Endothelial cell of umbilical vein (primary cell): Measurements from ENCODE around the gene EFCAB10. TPM values are rescaled to one million over a fixed set of nuclear protein-coding genes. Genes with fewer than 3 reads are reported as not detected.

Experiments
- BruUV-seq: library from RNA; stranded (reverse); fragments of 400-500 nt; replicated peaks from 2 replicates; lab custom pipeline; 2021; lab: Mats Ljungman, UMichigan
- CTCF ChIA-PET: fragments of 300-600, 350-600 bp; sonication (Branson Sonifier 250); formaldehyde crosslinking; loops from one replicate; lab custom pipeline; 2021; ENCODE audit warnings: antibody characterized with exemption, inconsistent platforms; lab: Charles Lee
- POLR2A ChIA-PET: fragments of 300-600, 350-600 bp; sonication (Branson Sonifier 250); formaldehyde crosslinking; loops from one replicate; lab custom pipeline; 2021; ENCODE audit warnings: antibody characterized with exemption, inconsistent platforms; lab: Charles Lee
- DNase-seq: peaks from one replicate; pipeline ENCODE4 v3.0.0-alpha.2; 2011; ENCODE audit warnings: low read depth, low spot score
- FAIRE-seq: peaks from 2 replicates; lab custom pipeline; 2011; peaks lifted over from hg19 to GRCh38; lab: Jason Lieb, UNC
- H2AFZ ChIP-seq: 2 replicates; pipeline ENCODE4 v1.6.0; 2012; ENCODE audit warnings: low read depth, low read length, control low read depth, inconsistent platforms
- H3K27ac ChIP-seq: 2 replicates; pipeline ENCODE4 v1.5.1; 2011; ENCODE audit warnings: low read depth, mild to moderate bottlenecking, control low read depth, low read length, moderate library complexity; ENCODE audit not compliant: insufficient read depth
- H3K27me3 ChIP-seq, 2 experiments: 2 replicates each; pipeline versions ENCODE4 v1.6.0 to v1.6.1; 2011; ENCODE audit warnings: low read length in 2 of 2, mixed read lengths in 1 of 2; ENCODE audit not compliant: control insufficient read depth in 2 of 2, insufficient read depth in 2 of 2
- H3K36me3 ChIP-seq, 2 experiments: 2 replicates in 1 of 2; 3 replicates in 1 of 2; pipeline ENCODE4 v1.5.1; 2011; ENCODE audit warnings: low read length in 2 of 2, mild to moderate bottlenecking in 1 of 2, moderate library complexity in 1 of 2; ENCODE audit not compliant: control insufficient read depth in 2 of 2, insufficient read depth in 2 of 2; ENCODE audit errors: extremely low read depth in 1 of 2
- H3K4me1 ChIP-seq: 3 replicates; pipeline ENCODE4 v1.5.1; 2011; ENCODE audit warnings: mild to moderate bottlenecking, low read length; ENCODE audit not compliant: control insufficient read depth, insufficient read depth; ENCODE audit errors: extremely low read depth
- H3K4me2 ChIP-seq: 2 replicates; pipeline ENCODE4 v1.6.1; 2011; ENCODE audit warnings: low read length, control low read depth, mixed read lengths; ENCODE audit not compliant: insufficient read depth
- H3K4me3 ChIP-seq, 3 experiments: fragments of 200-600 bp in 1 of 3; sonication (generic), shearing (Covaris generic) in 1 of 3; replicated peaks in 1 of 3; 2 replicates each; pipeline ENCODE4 v1.5.1; 2011 to 2016; ENCODE audit warnings: control low read depth in 3 of 3, low read length in 3 of 3, mild to moderate bottlenecking in 2 of 3, inconsistent platforms in 1 of 3, low read depth in 1 of 3, moderate library complexity in 1 of 3; ENCODE audit not compliant: insufficient read depth in 1 of 3
- H3K79me2 ChIP-seq: 2 replicates; pipeline ENCODE4 v1.6.0; 2012; ENCODE audit warnings: low read length, inconsistent platforms; ENCODE audit not compliant: control insufficient read depth, insufficient read depth
- H3K9ac ChIP-seq: replicated peaks from 2 replicates; pipeline ENCODE3; 2011; ENCODE audit warnings: low read length, control low read depth; ENCODE audit not compliant: insufficient read depth; ENCODE audit errors: extremely low read depth
- H3K9me1 ChIP-seq: replicated peaks from 3 replicates; pipeline ENCODE4 v1.6.0; 2011; ENCODE audit warnings: mild to moderate bottlenecking, low read length; ENCODE audit not compliant: control insufficient read depth, insufficient read depth; ENCODE audit errors: extremely low read depth
- H3K9me3 ChIP-seq: replicated peaks from 2 replicates; pipeline ENCODE4 v1.5.1; 2012; ENCODE audit warnings: low read length, inconsistent platforms; ENCODE audit not compliant: control insufficient read depth, insufficient read depth
- H4K20me1 ChIP-seq: replicated peaks from 2 replicates; pipeline ENCODE3; 2011; ENCODE audit warnings: mild to moderate bottlenecking, low read length; ENCODE audit not compliant: control insufficient read depth, insufficient read depth; ENCODE audit errors: extremely low read depth
- CTCF ChIP-seq, 2 donors: IDR thresholded peaks; 1 replicate in 1 of 2; 2 replicates in 1 of 2; pipeline ENCODE4 v1.5.1; 2011; ENCODE audit warnings: low read length in 2 of 2, mild to moderate bottlenecking in 2 of 2, moderate library complexity in 2 of 2, control low read depth in 1 of 2, inconsistent platforms in 1 of 2, low read depth in 1 of 2; ENCODE audit not compliant: insufficient read depth in 1 of 2; ENCODE audit errors: extremely low read depth in 1 of 2
- EZH2 ChIP-seq: IDR thresholded peaks from 2 replicates; pipeline ENCODE4 v1.6.1; 2012; ENCODE audit warnings: borderline replicate concordance, low read depth, mild to moderate bottlenecking, moderate library complexity, low read length, inconsistent platforms; ENCODE audit not compliant: severe bottlenecking
- FOS ChIP-seq: IDR thresholded peaks from 2 replicates; pipeline ENCODE4 v1.6.1; 2011; ENCODE audit warnings: mild to moderate bottlenecking, low read length, moderate library complexity, borderline replicate concordance; ENCODE audit not compliant: insufficient read depth
- GATA2 ChIP-seq: IDR thresholded peaks from 2 replicates; pipeline ENCODE4 v1.7.0; 2011; ENCODE audit warnings: low read depth, mild to moderate bottlenecking, moderate library complexity, mixed read lengths, low read length; ENCODE audit not compliant: insufficient read length, insufficient read depth
- JUN ChIP-seq: IDR thresholded peaks from 2 replicates; pipeline ENCODE4 v1.6.1; 2011; ENCODE audit warnings: borderline replicate concordance, low read depth; ENCODE audit not compliant: insufficient read length, insufficient read depth
- MAX ChIP-seq: IDR thresholded peaks from 2 replicates; pipeline ENCODE4 v1.6.1; 2011; ENCODE audit not compliant: insufficient read depth, insufficient read length
- MYC ChIP-seq: IDR thresholded peaks from one replicate; pipeline ENCODE4 v1.6.1; 2011; ENCODE audit warnings: mild to moderate bottlenecking, low read depth, low read length
- POLR2A ChIP-seq: IDR thresholded peaks from 2 replicates; pipeline ENCODE4 v1.6.1; 2012; ENCODE audit warnings: low read depth, mild to moderate bottlenecking, control low read depth, low read length
- POLR2AphosphoS5 ChIP-seq: IDR thresholded peaks from 2 replicates; pipeline ENCODE4 v1.6.1; 2012; ENCODE audit warnings: low read depth, mild to moderate bottlenecking, control low read depth, low read length, moderate library complexity; ENCODE audit not compliant: insufficient read depth
- dilution Hi-C: fragments of 300-500 bp; cut with MboI; formaldehyde crosslinking; loops from one replicate; pipeline ENCODE4 v1.15.0; 2019; ENCODE audit warnings: low sequenced_read_pairs; ENCODE audit not compliant: extremely low pct_ligation_motif_present
- intact Hi-C: fragments of 100-400 bp; cut with micrococcal nuclease; formaldehyde crosslinking; loops from one replicate; pipeline ENCODE4 v1.10.0; 2022
- polyA plus RNA-seq, 4 experiments: library from polyadenylated mRNA; depleted of rRNA in 3 of 4; stranded (reverse) in 3 of 4; unstranded in 1 of 4; fragments of >200 nt; gene quantifications; 2 replicates each; pipeline versions ENCODE4 v1.2.1 to v1.2.3, GENCODE V29; 2011 to 2012; ENCODE audit warnings: missing spikeins in 1 of 4
- total RNA-seq: library from RNA; stranded (reverse); gene quantifications from 2 replicates; pipeline ENCODE4 v1.2.3, GENCODE V29; 2021

EFCAB10 gene
- total and polyA plus RNA-seq, 2 donors (not counting 3 experiments of a cell fraction or from before 2014, with no cell fraction given), result not detected

- Histone ChIP-seq H3K9me1 (no peaks in the 10 kb centered on the region), H3K79me2 (no peaks in the 10 kb centered on the region), H3K4me2 (no peak overlapping the region), H3K36me3 (peaks cover 0 to 6% of the 10 kb centered on the region in 2 experiments), H3K9me3 (no peaks in the 10 kb centered on the region), H3K4me1 (no peaks in the 10 kb centered on the region), H3K9ac (no peak overlapping the region), H3K27ac (no peak overlapping the region), H3K4me3 (no peak overlapping the region), H3K27me3 (no peaks in the 10 kb centered on the region), H4K20me1 (no peaks in the 10 kb centered on the region), H2AFZ (no peak overlapping the region)
- TF ChIP-seq EZH2 (no peak), JUN (no peak), POLR2AphosphoS5 (no peak), CTCF (IDR thresholded peaks at IDR 0.05; ENCODE audit: extremely low read depth in 1 of 2, insufficient read depth in 1 of 2, low read depth in 1 of 2, low read length in 2 of 2) (no peak), POLR2A (no peak), FOS (no peak), GATA2 (no peak), MAX (no peak), MYC (no peak)
- no peak for DNase-seq
- ChIA-PET CTCF (no interaction called here), POLR2A (no interaction called here)
- dilution Hi-C loops (no loop called here), intact Hi-C loops (no loop called here)
- FAIRE-seq, result no peak
- BruUV-seq, result no TSS peak
Measured at GRCh38 chr7:105613611-105614330, 32.5 kb upstream of the EFCAB10 start.
